ENCODE data around the gene KRTAP5-8.
"Not testable (repeated sequence)": the region's sequence is repeated elsewhere in the genome, so short reads cannot be mapped to it uniquely, and the experiment has no call there.

The KRTAP5-8 gene

DNA sequence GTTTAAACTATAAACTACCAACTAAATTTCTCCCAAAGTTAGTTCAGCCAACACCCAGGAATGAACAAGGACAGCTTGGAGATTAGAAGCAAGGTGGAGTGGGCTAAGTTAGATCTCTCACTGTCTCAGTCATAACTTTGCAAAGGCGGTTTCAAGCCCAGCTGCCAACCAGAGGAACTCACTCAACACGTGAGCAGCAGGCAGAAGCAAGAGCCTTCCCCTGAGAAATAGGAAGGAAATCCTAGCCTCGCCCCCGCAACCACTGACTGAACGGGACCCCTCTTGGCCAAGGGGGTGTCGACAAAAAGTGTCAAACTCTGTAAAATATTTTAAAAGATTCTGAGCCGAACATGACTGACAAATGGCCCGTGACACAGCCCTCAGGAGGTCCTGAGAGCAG is 6.0 kb downstream of the KRTAP5-8 start:
- no peak for DNase-seq (ENCODE audit: low read depth)

DNA sequence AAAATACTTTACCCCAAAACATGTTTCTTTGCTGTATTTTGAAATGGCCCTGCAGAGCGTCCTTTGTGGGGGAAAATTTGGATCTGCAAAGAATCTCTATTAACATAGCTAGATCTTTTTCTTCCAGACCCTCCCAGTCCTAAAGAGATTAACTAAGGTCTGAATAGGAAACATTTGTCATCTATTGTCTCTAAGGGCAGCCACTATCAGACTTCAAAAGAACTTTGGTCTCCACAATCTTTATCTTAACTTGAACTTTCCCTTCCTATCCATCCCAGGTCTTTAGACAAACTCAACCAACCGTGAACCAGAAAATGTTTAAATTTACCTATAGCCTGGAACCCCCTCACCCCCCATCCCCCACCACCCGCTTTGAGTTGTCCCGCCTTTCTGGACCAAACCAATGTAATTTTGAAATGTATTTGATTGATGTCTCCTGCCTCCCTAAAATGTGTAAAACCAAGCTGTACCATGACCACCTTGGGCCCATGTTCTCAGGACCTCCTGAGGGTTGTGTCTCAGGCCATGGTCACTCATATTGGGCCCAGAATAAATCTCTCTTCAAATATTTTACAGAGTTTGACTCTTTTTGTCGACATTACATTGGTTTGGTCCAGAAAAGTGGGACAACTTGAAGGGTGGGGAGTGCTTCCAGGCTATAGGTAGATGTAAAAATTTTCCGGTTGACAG is 6.8 kb downstream of the KRTAP5-8 start:
- DNase-seq (ENCODE audit: low read depth) = no peak

DNA sequence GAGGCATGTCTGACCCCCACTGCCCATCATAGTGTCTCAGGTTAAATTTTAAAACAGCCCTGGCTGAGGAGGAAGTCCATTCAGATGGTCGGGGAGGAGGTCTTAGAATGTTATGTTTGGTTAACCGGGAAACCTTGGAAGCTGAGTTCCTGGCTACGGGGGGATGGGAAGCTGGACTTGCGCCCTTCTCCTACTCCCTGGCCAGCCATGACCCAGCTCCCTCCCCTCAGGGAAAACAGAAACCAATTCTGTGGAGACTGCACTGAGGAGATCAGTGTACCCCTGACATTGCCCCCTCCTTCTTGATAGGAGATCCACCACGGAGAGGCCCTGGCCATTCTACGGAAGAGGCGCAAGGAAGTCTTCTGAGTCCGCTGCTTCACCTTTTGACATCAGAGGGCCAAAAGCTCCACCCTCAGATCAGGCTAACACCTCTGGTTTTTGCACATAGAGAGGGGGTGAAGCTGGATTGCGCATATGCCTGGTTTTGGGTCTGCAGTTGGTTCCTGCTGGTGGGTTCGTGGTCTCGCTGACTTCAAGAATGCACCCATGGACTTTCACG is 7.7 kb downstream of the KRTAP5-8 start:
- no peak for DNase-seq (ENCODE audit: low read depth)

DNA sequence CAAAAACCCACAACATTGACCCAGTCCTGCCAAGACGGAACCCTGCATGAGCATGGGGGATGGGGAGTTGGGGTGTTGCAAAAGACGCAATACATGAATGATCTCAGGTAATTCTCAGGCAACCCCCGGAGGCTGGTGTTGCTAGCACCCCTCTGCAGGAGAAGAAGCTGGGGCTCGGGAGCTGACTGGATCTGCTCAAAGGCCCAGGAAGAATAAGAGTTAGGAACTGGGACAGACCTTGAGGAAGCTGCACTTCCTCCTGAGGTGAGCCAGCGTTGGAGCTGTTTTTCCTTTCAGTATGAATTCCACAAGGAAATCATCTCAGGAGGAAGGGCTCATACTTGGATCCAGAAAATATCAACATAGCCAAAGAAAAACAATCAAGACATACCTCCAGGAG is 10.3 kb downstream of the KRTAP5-8 start, which contains the start of gene KRTAP5-9:
Gene KRTAP5-9 (plus strand): TSS at position 301 of the 400 bp plus-strand sequence. CDS start 238 bp downstream, outside the sequence.
- no peak for DNase-seq (ENCODE audit: low read depth)

DNA sequence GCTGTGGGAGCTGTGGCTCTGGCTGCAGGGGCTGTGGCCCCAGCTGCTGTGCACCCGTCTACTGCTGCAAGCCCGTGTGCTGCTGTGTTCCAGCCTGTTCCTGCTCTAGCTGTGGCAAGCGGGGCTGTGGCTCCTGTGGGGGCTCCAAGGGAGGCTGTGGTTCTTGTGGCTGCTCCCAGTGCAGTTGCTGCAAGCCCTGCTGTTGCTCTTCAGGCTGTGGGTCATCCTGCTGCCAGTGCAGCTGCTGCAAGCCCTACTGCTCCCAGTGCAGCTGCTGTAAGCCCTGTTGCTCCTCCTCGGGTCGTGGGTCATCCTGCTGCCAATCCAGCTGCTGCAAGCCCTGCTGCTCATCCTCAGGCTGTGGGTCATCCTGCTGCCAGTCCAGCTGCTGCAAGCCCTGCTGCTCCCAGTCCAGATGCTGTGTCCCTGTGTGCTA is 10.9 kb downstream of the KRTAP5-8 start:
- DNase-seq (ENCODE audit: low read depth) = no peak

DNA sequence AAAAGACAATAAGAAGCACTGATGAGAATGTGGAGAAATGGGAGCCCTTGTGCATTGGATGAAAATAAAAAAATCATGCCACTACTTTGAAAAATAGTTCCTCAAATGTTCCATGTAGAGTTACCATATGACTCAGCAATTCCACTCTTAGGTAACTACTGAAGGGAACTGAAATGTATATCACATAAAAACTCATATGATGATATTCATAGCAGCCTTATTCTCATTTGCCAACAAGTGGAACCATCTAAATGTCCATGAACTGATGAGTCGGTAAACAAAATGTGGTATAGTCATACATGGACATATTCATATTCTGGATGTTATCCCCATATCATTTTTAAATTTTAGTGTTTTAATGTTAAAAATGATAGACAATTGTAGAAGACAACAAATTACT is 13.9 kb downstream of the KRTAP5-8 start:
- no peak for DNase-seq (ENCODE audit: low read depth)

DNA sequence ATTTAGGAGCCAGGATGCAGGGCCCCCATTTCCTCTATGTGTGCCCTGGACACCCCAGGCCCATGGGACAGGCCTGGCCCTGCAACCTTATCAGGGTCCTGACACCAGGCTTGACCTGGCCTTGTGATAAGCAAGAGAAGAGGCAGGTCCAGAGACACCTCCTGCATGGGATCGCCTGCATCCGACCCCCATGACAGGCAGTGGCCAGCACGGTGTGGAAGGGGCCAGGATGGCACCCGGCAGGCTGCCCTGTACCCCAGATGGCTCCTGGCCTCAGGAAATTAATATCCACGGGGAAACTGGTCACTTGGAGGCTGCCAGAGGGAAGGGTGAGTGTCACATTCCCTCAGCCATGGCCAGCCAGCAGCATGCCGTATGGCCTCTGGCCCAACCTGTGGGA is 17.2 kb downstream of the KRTAP5-8 start:
- DNase-seq (ENCODE audit: low read depth) = no peak

DNA sequence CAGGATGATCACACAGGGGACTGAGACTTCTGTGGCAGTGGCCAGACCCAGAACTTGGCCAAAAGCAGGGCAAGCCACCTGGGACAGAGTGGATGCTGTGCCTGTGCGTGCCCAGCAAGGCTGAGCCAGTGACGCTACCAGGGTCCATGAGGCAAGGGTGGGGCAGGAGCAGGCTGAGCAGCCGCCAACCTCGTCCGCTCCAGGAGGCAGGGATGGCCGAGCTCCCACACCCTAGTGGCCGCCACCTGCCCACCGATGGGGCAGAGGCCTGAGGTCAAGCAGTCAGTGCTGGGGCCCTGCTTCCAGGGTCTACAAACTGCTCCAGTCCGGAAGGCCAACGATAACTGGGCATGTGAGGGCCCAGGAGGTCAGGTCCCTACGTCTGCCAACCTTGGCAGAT is 17.7 kb downstream of the KRTAP5-8 start:
- no peak for DNase-seq (ENCODE audit: low read depth)

DNA sequence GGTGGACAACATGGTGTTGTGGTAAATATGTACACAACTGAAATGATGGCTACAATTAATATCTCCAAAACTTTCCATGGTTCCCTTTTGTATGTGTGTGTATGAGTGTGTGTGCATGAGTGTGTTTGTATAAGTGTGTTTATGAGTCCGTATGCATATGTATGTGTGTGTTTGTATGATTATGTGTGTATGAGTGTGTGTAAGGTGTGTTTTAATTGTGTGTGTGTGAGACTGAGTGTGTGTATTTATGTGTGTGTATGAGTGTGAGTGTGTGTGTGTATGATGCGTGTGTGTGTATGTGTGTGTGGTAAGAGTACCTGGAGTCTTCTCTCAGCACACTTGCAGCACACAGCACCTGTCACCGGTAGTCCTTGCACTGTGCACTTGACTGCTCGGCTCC is 18.2 kb downstream of the KRTAP5-8 start:
- DNase-seq (ENCODE audit: low read depth) = no peak

DNA sequence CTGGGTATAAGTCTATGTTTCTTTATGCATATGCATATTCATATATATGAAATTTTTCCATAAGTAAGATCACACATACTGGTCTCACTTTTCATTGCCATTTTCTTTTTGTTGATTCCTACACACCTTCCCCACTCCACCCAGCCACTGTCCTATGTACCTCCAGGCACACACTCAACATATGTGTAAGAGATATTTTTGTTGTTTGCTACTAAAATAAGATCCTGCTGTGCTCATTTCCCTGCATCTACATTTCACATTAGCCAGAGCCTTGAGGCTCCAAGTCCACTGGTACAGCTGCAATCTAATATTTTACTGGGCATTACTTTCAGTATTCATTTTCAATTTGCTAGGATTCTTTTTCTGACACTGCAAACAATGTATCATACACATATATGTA is 19.4 kb downstream of the KRTAP5-8 start:
- no peak for DNase-seq (ENCODE audit: low read depth)

DNA sequence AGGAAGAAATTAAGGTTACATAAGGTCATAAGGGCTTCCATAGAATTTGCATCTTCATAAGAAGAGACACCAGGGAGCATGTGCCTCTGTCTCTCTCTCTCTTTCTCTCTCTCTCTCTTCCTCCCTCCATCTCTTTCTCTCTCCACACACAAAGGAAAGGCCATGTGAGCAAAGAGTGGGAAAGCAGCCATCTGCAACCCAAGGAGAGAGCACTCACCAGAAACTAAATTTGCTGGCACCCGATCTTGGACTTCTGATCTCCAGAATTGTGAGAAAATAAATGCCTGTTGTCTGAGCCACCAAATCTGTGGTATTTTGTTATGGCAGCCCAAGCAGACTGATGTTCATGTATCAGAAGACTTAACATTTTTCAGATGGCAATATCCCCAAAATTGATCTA is 21.2 kb downstream of the KRTAP5-8 start:
- DNase-seq (ENCODE audit: low read depth) = no peak

DNA sequence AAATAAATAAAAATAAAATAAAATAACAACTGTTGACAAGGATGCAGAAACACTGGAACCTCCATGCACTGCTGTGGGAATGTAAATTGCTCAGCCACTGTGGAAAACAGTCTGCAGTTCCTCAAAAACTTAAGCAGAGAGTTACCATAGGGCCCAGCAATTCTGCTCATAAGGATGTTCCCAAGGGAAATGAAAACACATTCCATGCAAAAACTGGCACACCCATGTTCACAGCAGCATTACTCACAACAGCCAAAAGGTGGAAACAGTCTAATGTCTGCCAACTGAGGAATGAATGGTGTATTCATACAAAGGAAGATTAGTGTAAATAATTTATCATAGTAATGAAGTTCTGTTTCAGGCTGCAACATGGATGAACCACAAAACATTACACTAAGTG is 24.3 kb downstream of the KRTAP5-8 start:
- no peak for DNase-seq (ENCODE audit: low read depth)

DNA sequence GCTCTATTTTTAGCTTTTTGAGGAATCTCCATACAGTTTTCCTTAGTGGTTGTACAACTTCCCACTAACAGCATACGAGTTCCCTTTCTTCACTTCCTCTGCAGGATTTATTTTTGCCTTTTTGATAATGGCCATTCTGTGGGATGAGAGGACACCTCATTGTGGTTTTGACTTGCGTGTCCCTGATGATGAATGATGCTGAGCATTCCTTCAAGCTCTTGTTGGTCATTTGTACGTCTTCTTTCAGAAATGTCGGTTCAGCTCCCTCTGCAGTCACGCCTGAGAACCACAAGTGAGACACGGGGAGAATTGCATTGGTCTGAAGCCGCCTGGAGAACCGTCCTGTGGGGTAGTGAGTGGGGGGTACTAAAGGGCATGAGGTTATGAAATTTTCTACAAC is 25.6 kb downstream of the KRTAP5-8 start:
- DNase-seq (ENCODE audit: low read depth) = no peak

DNA sequence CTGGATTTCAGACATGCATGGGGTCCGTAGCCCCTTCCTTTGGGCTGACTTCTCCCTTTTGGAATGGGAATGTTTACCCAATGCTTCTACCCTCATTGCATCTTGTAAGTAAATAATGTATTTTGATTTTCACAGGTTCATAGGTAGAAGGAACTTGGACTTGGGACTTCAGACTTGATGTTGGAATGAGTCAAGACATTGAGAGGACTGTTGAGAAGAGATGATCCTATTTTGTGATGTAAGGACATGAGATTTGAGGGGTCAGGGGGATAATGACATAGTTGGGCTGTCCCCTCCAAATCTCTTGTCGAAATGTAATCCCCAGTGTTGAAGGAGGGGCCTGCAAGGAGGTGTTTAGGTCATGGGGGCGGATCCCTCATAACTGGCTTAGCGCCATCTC is 26.6 kb downstream of the KRTAP5-8 start:
- no peak for DNase-seq (ENCODE audit: low read depth)

DNA sequence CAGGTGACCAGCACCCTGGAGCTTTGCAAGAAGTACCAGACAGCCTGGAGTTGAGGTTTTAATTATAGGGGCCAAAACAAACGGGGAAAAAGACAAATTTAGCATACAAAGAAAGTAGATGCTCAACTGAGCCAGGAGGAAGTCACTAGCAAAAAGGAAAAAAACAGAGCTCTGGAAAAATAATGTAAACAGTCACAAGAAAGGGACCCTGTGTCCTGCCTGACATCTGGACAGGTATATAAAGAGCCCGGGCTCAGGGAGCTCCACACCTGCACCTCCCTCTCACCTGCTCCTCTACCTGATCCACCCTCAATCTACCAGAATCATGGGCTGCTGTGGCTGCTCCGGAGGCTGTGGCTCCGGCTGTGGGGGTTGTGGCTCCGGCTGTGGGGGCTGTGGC is 27.4 kb downstream of the KRTAP5-8 start, which contains the start of gene KRTAP5-10:
Gene KRTAP5-10 (plus strand): TSS at position 301 of the 400 bp plus-strand sequence. CDS start 25 bp downstream, at position 326.
- DNase-seq (ENCODE audit: low read depth) = no peak

DNA sequence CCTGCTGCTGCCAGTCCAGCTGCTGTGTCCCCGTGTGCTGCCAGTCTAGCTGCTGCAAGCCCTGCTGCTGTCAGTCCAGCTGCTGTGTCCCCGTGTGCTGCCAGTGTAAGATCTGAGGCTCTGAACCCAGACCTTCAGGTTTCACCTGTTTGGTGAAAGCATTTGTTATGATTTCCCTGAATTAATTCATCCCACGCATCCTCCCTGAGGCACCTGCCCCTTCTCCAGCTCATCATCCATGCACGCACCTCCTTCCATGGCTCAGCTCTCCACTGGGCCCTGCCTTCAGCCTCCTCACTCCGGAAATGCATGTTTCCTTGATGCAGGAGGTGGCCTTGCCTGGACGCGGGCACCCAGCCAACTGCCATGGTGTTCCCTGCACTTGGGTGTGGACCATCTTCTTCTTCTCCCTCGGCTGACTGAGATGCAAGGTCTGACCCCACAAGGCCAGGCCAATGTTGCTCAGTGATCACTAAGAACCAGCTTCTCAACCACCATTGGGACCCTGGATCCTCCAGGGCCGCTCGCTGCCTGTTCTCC is 28.3 kb downstream of the KRTAP5-8 start:
- no peak for DNase-seq (ENCODE audit: low read depth)

DNA sequence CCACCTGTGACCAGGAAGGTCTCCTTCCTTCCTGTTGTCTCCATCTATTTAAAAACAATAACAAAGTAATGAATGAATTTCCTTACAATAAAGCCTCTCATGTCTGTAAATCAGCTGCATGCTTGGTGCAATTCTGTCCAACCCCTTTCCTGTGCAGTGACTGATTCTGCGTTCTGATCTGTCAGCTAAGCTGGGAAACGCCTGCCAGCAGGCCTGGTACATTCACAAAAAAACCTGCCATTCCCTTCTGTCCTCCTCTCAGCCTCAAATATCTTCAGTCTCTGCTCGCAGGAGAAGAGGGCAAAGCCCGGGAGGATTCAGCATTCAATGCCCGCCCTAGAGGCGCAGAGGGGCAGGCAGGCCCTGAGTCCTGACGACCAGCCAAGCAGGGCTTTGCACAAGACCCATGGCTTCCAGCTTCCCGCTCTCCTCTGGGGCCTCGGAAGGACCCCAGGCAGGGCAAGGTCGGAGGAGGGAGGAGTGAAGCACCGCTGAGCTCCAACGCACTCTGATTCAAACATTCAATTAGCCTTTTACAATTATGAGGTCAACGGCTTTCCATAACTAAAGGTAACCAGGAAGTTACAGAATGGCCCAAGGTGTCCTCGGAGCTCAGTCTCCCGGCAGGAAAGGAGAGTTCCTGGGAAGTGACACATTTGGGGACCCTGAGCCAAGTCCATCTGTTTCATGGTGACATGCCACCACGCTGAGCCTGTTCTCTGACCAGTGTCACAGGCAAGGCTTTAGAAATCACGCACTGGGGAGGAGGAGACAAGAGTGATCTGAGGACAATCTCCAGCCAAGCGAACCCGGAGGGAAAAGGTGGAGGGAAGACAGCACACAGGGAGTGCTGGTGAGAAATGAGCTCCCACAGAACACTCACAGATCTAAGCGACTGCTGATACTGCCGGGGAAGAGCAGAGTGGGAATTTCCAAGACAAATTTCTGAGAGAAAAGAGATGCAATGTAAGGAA is 29.1 kb downstream of the KRTAP5-8 start:
- DNase-seq (ENCODE audit: low read depth) = not testable (repeated sequence)

DNA sequence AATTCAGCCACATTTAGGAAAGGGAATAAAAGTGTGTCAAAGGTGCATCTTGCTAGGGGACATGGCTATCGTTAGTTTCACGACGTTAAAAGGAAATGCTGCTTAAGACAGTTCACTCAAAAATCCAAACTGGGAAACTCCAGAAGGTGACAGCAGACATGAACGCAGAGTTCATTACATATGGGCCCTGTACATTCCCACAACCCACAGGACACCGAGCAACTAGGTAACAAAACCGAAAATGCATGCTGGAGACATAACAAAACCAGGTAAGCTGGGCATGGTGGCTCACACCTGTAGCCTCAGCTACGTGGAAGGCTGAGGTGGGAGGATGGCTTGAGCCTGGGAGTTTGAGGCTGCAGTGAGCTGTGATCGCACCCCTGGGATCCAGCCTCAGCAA is 29.8 kb downstream of the KRTAP5-8 start:
- DNase-seq (ENCODE audit: low read depth) = not testable (repeated sequence)

DNA sequence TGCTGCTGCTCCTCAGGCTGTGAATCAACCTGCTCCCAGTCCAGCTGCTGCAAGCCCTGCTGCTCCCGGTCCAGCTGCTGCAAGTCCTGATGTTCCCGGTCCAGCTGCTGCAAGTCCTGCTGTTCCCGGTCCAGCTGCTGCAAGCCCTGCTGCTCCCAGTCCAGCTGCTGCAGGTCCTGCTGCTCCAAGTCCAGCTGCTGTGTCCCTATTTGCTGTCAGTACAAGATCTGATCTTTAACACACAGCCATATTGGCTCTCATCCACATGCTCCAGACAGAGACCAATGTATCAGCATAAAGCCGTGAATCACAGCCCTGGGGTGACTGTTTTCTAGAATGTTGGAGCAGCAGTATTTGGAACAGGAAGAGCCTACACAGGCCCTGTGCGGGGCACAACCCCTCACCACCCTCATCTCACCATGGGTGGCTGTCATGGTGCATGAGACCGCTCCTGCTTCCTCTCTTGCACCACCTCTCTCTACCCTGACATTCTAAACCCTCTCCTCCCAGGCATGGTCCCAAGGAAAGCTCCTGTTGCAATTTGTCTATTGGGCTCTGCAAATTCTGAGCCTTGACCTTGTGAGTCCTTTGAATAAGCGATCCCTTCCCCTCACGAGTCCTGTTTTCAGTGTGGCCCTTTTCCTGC is 31.0 kb downstream of the KRTAP5-8 start:
- no peak for DNase-seq (ENCODE audit: low read depth)

DNA sequence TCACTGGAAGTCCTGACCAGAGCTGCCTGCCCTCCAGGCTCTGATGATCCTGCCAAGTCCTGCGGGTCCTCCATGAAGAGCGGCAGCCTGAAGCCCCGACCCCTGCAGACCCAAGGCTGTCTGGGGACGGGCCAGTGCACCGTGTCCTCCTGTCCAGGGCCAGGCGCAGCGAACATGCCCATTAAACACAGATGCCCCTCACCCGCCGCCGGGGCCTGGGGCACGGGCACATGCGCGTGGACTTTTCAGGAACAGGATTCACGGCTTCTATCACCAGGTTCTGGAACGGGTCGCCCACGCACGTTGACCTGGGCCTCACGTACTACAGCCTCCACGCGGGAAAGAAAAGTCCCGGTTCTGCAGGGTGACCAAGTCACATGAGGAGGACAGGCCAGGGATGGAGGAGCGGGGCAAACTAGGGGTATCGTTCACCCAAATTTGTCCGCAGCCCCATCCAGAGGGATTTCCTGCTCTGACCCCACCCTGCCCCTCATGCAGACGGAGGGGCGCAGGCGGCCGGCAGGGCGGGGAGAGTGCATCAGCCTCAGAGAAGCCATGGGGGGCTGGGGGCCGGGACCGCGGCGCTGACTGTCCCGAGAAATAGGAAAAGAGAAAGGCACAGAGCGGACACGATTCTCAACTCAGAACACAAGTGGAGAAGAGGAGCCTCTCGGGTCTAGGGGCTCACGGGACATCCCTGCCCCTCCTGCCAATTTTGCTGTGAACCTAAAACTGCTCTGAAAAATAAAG is 33.5 kb downstream of the KRTAP5-8 start:
- not testable (repeated sequence) for DNase-seq (ENCODE audit: low read depth)

DNA sequence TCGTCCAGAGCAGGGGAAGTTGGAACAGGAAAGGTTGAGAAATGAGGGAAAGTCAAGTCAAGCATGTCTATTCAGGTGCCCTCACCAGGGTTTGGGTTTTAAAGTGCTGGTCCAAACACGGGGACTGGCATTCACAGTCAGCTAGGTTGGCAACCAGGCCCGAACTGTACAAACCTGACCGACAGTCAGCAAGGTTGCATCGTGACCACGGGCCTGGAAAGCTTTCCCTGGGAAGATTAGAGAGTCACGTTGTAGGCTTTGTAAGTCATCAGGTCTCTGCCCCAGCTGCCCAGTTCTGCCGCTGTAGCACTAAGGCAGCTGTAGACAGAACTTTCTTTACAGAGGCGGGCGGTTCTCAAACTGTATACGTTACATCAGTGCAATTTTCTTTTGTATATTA is 35.0 kb downstream of the KRTAP5-8 start:
- no peak for DNase-seq (ENCODE audit: low read depth)
